Neural cell (in vitro differentiated cells): ENCODE data around the gene SHC2. TPM values are rescaled to one million over a fixed set of nuclear protein-coding genes. Genes with fewer than 3 reads are reported as not detected.

Experiments used
- H2AFZ ChIP-seq: fragments of 200-600, 300-800 bp; sonication (generic), shearing (Covaris generic); 2 replicates; pipeline ENCODE4 v1.6.0; 2014; ENCODE audit warnings: low read depth, mild to moderate bottlenecking, antibody characterized with exemption, low read length, moderate library complexity
- H3F3A ChIP-seq: fragments of 200-600 bp; shearing (Covaris generic); 2 replicates; pipeline ENCODE4 v1.6.1; 2016; ENCODE audit warnings: mild to moderate bottlenecking, moderate library complexity, mixed read lengths, antibody characterized with exemption, low read length; ENCODE audit not compliant: insufficient read depth, poor library complexity, severe bottlenecking
- H3K27ac ChIP-seq: fragments of 200-600, 300-800 bp; sonication (generic), shearing (Covaris generic); 2 replicates; pipeline ENCODE4 v1.5.1; 2014; ENCODE audit warnings: mild to moderate bottlenecking, low read length, moderate library complexity
- H3K27me3 ChIP-seq: fragments of 300-800, 200-600 bp; sonication (generic), shearing (Covaris generic); 2 replicates; pipeline ENCODE4 v1.6.0; 2014; ENCODE audit warnings: mild to moderate bottlenecking, low read depth, low read length, moderate library complexity; ENCODE audit not compliant: insufficient read depth
- H3K36me3 ChIP-seq: fragments of 300-800, 200-600 bp; sonication (generic), shearing (Covaris generic); 2 replicates; pipeline ENCODE4 v1.5.1; 2014; ENCODE audit warnings: mild to moderate bottlenecking, antibody characterized with exemption, low read length, moderate library complexity; ENCODE audit not compliant: insufficient read depth
- H3K4me2 ChIP-seq: fragments of 300-800, 200-600 bp; sonication (generic), shearing (Covaris generic); 2 replicates; pipeline ENCODE4 v1.6.0; 2014; ENCODE audit warnings: mild to moderate bottlenecking, low read length
- H3K4me3 ChIP-seq: fragments of 300-800, 200-600 bp; sonication (generic), shearing (Covaris generic); 2 replicates; pipeline ENCODE4 v1.5.1; 2014; ENCODE audit warnings: mild to moderate bottlenecking, low read length, moderate library complexity
- H3K79me2 ChIP-seq: fragments of 200-600 bp; shearing (Covaris generic); replicated peaks from 2 replicates; pipeline ENCODE4 v1.6.0; 2014; ENCODE audit warnings: mild to moderate bottlenecking, low read length, moderate library complexity; ENCODE audit not compliant: insufficient read depth
- H3K9ac ChIP-seq: fragments of 300-800, 200-600 bp; sonication (generic), shearing (Covaris generic); 2 replicates; pipeline ENCODE4 v1.6.1; 2016; ENCODE audit warnings: mild to moderate bottlenecking, low read length, mixed read lengths
- H3K9me2 ChIP-seq: fragments of 200-600 bp; shearing (Covaris generic); 2 replicates; pipeline ENCODE4 v1.6.1; 2016; ENCODE audit warnings: mild to moderate bottlenecking, low read length, mixed read lengths; ENCODE audit not compliant: insufficient read depth
- H3K9me3 ChIP-seq: fragments of 200-600, 300-800 bp; sonication (generic), shearing (Covaris generic); 2 replicates; pipeline ENCODE4 v1.6.1; 2016; ENCODE audit warnings: mild to moderate bottlenecking, mixed run types, low read length, moderate library complexity, mixed read lengths
- H4K20me1 ChIP-seq: fragments of 200-600 bp; shearing (Covaris generic); 2 replicates; pipeline ENCODE4 v1.6.1; 2016; ENCODE audit warnings: mild to moderate bottlenecking, mixed run types; ENCODE audit not compliant: insufficient read depth
- CTCF ChIP-seq: fragments of 450-650 bp; IDR thresholded peaks from 2 replicates; pipeline ENCODE4 v1.5.1; 2014; ENCODE audit warnings: antibody characterized with exemption, mild to moderate bottlenecking, moderate library complexity; ENCODE audit not compliant: poor library complexity, severe bottlenecking
- EP300 ChIP-seq: fragments of 450-650 bp; conservative IDR thresholded peaks from 2 replicates; pipeline ENCODE4 v1.6.1; 2014; ENCODE audit warnings: antibody characterized with exemption, mild to moderate bottlenecking, moderate library complexity; ENCODE audit not compliant: poor library complexity, severe bottlenecking
- EZH2 ChIP-seq: fragments of 200-600, 300-800 bp; shearing (Covaris generic), sonication (generic); IDR thresholded peaks from 2 replicates; pipeline ENCODE4 v1.6.1; 2014; ENCODE audit warnings: antibody characterized with exemption, low read length, borderline replicate concordance, mild to moderate bottlenecking; ENCODE audit not compliant: insufficient read depth, poor library complexity, severe bottlenecking
- MXI1 ChIP-seq: fragments of 450-650 bp; conservative IDR thresholded peaks from 2 replicates; pipeline ENCODE4 v1.6.1; 2014; ENCODE audit warnings: antibody characterized with exemption, mild to moderate bottlenecking; ENCODE audit not compliant: poor library complexity, severe bottlenecking
- POLR2AphosphoS5 ChIP-seq: IDR thresholded peaks from 2 replicates; pipeline ENCODE4 v1.6.1; 2012
- RAD21 ChIP-seq: fragments of 450-650 bp; conservative IDR thresholded peaks from 2 replicates; pipeline ENCODE4 v1.6.1; 2014; ENCODE audit warnings: antibody characterized with exemption, mild to moderate bottlenecking, moderate library complexity
- SMC3 ChIP-seq: fragments of 450-650 bp; conservative IDR thresholded peaks from 2 replicates; pipeline ENCODE4 v1.6.1; 2014; ENCODE audit warnings: antibody characterized with exemption, mild to moderate bottlenecking, moderate library complexity; ENCODE audit not compliant: poor library complexity
- TAF1 ChIP-seq: IDR thresholded peaks from 2 replicates; pipeline ENCODE4 v1.6.1; 2012; ENCODE audit warnings: low read depth
- polyA plus RNA-seq: library from polyadenylated mRNA; depleted of rRNA; stranded (reverse); fragments of >200 nt; gene quantifications from 2 replicates; pipeline ENCODE4 v1.2.3, GENCODE V29; 2014
- TF ChIP-seq, protein P1 (sequence below): IDR thresholded peaks from 2 replicates; pipeline ENCODE4 v1.6.1; 2012; ENCODE audit warnings: borderline replicate concordance

Gene SHC2
- polyA plus RNA-seq, 1 donor from 2014 or later, result 75.8 TPM

GRCh38 chr19:392375-392970, 68.4 kb downstream of the SHC2 start:
- TF ChIP-seq TAF1 (no peak), EZH2 (no peak), MXI1 (no peak), EP300 (no peak), POLR2AphosphoS5 (no peak), RAD21 (no peak), SMC3 (no peak), CTCF (no peak)
- TF ChIP-seq, protein P1, sequence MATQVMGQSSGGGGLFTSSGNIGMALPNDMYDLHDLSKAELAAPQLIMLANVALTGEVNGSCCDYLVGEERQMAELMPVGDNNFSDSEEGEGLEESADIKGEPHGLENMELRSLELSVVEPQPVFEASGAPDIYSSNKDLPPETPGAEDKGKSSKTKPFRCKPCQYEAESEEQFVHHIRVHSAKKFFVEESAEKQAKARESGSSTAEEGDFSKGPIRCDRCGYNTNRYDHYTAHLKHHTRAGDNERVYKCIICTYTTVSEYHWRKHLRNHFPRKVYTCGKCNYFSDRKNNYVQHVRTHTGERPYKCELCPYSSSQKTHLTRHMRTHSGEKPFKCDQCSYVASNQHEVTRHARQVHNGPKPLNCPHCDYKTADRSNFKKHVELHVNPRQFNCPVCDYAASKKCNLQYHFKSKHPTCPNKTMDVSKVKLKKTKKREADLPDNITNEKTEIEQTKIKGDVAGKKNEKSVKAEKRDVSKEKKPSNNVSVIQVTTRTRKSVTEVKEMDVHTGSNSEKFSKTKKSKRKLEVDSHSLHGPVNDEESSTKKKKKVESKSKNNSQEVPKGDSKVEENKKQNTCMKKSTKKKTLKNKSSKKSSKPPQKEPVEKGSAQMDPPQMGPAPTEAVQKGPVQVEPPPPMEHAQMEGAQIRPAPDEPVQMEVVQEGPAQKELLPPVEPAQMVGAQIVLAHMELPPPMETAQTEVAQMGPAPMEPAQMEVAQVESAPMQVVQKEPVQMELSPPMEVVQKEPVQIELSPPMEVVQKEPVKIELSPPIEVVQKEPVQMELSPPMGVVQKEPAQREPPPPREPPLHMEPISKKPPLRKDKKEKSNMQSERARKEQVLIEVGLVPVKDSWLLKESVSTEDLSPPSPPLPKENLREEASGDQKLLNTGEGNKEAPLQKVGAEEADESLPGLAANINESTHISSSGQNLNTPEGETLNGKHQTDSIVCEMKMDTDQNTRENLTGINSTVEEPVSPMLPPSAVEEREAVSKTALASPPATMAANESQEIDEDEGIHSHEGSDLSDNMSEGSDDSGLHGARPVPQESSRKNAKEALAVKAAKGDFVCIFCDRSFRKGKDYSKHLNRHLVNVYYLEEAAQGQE, result no peak
- H2AFZ ChIP-seq, result no peak overlapping the region
- no peaks in the 10 kb centered on the region for H3K79me2 ChIP-seq
- no peaks in the 10 kb centered on the region for H3K27me3 ChIP-seq
- no peaks in the 10 kb centered on the region for H3K36me3 ChIP-seq
- no peaks in the 10 kb centered on the region for H4K20me1 ChIP-seq
- H3K27ac ChIP-seq, result no peak overlapping the region
- H3F3A ChIP-seq, result no peaks in the 10 kb centered on the region
- no peaks in the 10 kb centered on the region for H3K9me3 ChIP-seq
- H3K9ac ChIP-seq, result no peak overlapping the region
- no peaks in the 10 kb centered on the region for H3K9me2 ChIP-seq
- no peak overlapping the region for H3K4me2 ChIP-seq
- H3K4me3 ChIP-seq, result no peak overlapping the region

GRCh38 chr19:391726-392374, 69.0 kb downstream of the SHC2 start:
- Histone ChIP-seq H3K27me3 (no peaks in the 10 kb centered on the region), H4K20me1 (no peaks in the 10 kb centered on the region), H3K36me3 (no peaks in the 10 kb centered on the region), H2AFZ (no peak overlapping the region), H3F3A (no peaks in the 10 kb centered on the region), H3K4me2 (no peak overlapping the region), H3K4me3 (no peak overlapping the region), H3K9me2 (no peaks in the 10 kb centered on the region), H3K79me2 (no peaks in the 10 kb centered on the region), H3K9me3 (no peaks in the 10 kb centered on the region), H3K9ac (no peak overlapping the region), H3K27ac (no peak overlapping the region)
- TF ChIP-seq, protein P1, result no peak
- TF ChIP-seq MXI1, result no peak
- TF ChIP-seq SMC3, result no peak
- TF ChIP-seq RAD21, result no peak
- TF ChIP-seq CTCF, result no peak
- no peak for TF ChIP-seq EP300
- no peak for TF ChIP-seq POLR2AphosphoS5
- TF ChIP-seq TAF1, result no peak
- no peak for TF ChIP-seq EZH2
